Measurements from ENCODE around the gene MAP4. TPM values are rescaled to one million over a fixed set of nuclear protein-coding genes. Genes with fewer than 3 reads are reported as not detected.

Gene MAP4
- total and polyA plus RNA-seq, 2 of the 13 experiments (the other 11 are each of a cell fraction or from before 2014, with no cell fraction given): 33.1 to 38.7 TPM

DNA sequence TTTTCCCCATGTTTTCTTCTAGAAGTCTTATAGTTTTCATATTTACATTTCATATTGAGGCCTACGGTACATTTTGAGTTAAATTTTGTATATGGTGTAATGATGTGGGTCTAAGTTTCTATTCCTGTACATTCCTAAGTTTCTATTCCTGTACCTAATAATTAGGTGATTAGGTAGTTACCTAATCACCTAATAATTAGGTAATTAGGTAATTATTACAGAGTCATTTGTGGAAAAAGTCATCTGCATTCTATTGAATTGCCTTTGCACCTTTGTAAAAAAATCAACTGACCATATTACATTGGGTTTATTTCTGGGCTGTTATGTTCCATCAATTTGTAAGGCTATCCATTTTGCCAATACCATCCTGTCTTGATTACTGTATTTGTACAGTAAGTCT lies 37.1 kb downstream of the MAP4 start:
- in situ Hi-C loops (cut with HindIII; ENCODE audit: extremely low pct_ligation_motif_present, low pct_unique_long_range_greater_than_20kb): no loop called here
- Histone ChIP-seq H3K9me3 (ENCODE audit: low read length) (no peaks in the 10 kb centered on the region), H3K79me2 (ENCODE audit: insufficient read depth, low read length) (peaks cover 6% of the 10 kb centered on the region), H2AFZ (ENCODE audit: low read length) (no peak overlapping the region), H3K27me3 (ENCODE audit: control insufficient read depth in 1 of 2, insufficient read depth in 2 of 2, low read length in 2 of 2) (no peaks in the 10 kb centered on the region), H3K4me1 (ENCODE audit: insufficient read depth, low read length) (no peaks in the 10 kb centered on the region), H4K20me1 (ENCODE audit: insufficient read depth, low read length) (no peaks in the 10 kb centered on the region), H3K4me2 (ENCODE audit: low read depth, low read length) (no peak overlapping the region), H3K4me3 (replicated peaks in 1 of 3; ENCODE audit: insufficient read depth in 1 of 3, low read depth in 2 of 3, low read length in 3 of 3) (no peak overlapping the region), H3K36me3 (replicated peaks in 1 of 2; ENCODE audit: control insufficient read depth in 1 of 2, insufficient read depth in 2 of 2, low read length in 2 of 2) (peaks cover 0 to 24% of the 10 kb centered on the region in 2 experiments; a peak in 1 of 5 replicates), H3K9ac (ENCODE audit: insufficient read depth, low read depth, low read length) (no peak overlapping the region), H3K27ac (ENCODE audit: extremely low read length, insufficient read depth, low read length) (no peak overlapping the region)
- no peak for FAIRE-seq
- WGBS (ENCODE audit: low lambda C conversion rate): 100% methylated on average over 1 of the region's 1 CpG
- intact Hi-C loops (cut with micrococcal nuclease; ENCODE audit: unreplicated experiment): no loop called here
- ChIA-PET CTCF (ENCODE audit: low intra/inter-chr PET ratio, low total read pairs) (no interaction called here), POLR2A (no interaction called here)
- BruUV-seq (replicated peaks): no TSS peak
- no peak for ATAC-seq
- TF ChIP-seq, protein P1, sequence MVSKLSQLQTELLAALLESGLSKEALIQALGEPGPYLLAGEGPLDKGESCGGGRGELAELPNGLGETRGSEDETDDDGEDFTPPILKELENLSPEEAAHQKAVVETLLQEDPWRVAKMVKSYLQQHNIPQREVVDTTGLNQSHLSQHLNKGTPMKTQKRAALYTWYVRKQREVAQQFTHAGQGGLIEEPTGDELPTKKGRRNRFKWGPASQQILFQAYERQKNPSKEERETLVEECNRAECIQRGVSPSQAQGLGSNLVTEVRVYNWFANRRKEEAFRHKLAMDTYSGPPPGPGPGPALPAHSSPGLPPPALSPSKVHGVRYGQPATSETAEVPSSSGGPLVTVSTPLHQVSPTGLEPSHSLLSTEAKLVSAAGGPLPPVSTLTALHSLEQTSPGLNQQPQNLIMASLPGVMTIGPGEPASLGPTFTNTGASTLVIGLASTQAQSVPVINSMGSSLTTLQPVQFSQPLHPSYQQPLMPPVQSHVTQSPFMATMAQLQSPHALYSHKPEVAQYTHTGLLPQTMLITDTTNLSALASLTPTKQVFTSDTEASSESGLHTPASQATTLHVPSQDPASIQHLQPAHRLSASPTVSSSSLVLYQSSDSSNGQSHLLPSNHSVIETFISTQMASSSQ (IDR thresholded peaks at IDR 0.05; ENCODE audit: low read depth): no peak
- TF ChIP-seq, protein P1 (CRISPR knock-in tag; IDR thresholded peaks at IDR 0.05; ENCODE audit: borderline replicate concordance): no peak
- TF ChIP-seq ZFP1 (CRISPR knock-in tag; IDR thresholded peaks at IDR 0.05): no peak
- TF ChIP-seq, protein P2, sequence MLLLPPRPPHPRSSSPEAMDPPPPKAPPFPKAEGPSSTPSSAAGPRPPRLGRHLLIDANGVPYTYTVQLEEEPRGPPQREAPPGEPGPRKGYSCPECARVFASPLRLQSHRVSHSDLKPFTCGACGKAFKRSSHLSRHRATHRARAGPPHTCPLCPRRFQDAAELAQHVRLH (CRISPR knock-in tag; IDR thresholded peaks at IDR 0.05; ENCODE audit: borderline replicate concordance, low read depth): no peak
- no peak for TF ChIP-seq AKAP8 (CRISPR knock-in tag; IDR thresholded peaks at IDR 0.05)
- TF ChIP-seq ZNF367 (CRISPR knock-in tag; IDR thresholded peaks at IDR 0.05; ENCODE audit: borderline replicate concordance): no peak
- no peak for TF ChIP-seq RBM22 (optimal IDR thresholded peaks at IDR 0.05; ENCODE audit: low read length)
- TF ChIP-seq ZSCAN5A (CRISPR knock-in tag; IDR thresholded peaks at IDR 0.05; ENCODE audit: borderline replicate concordance): no peak
- no peak for TF ChIP-seq AGO1 (IDR thresholded peaks at IDR 0.05; ENCODE audit: low read depth, low read length, poor library complexity, severe bottlenecking)
- no peak for TF ChIP-seq SIX1 (CRISPR knock-in tag; IDR thresholded peaks at IDR 0.05; ENCODE audit: borderline replicate concordance)
- no peak for TF ChIP-seq PAX8 (CRISPR knock-in tag; IDR thresholded peaks at IDR 0.05; ENCODE audit: borderline replicate concordance)
- TF ChIP-seq NR2F2 (IDR thresholded peaks at IDR 0.05; ENCODE audit: borderline replicate concordance, low read depth): no peak
- TF ChIP-seq RFXANK (CRISPR knock-in tag; IDR thresholded peaks at IDR 0.05): no peak
- no peak for DNase-seq (ENCODE audit: low spot score)
